ENCODE results near the gene SBF2. TPM values are rescaled to one million over a fixed set of nuclear protein-coding genes. Genes with fewer than 3 reads are reported as not detected.
"Not testable (repeated sequence)": the region's sequence is repeated elsewhere in the genome, so short reads cannot be mapped to it uniquely, and the experiment has no call there.

The SBF2 gene
- total RNA-seq, 1 experiment from 2014 or later = 31.3 TPM

GRCh38 chr11:9950462-9950861, 343.6 kb downstream of the SBF2 start:
- H3K36me3 ChIP-seq (ENCODE audit: low read depth, low read length) = no peaks in the 10 kb centered on the region
- no peak overlapping the region for H3K4me2 ChIP-seq (ENCODE audit: low read length)
- no peak for TF ChIP-seq EZH2phosphoT487 (IDR thresholded peaks at IDR 0.05; ENCODE audit: borderline replicate concordance, low read length)
- no peak for TF ChIP-seq CTCF (conservative IDR thresholded peaks at IDR 0.05; ENCODE audit: low read depth, low read length)
- TF ChIP-seq EZH2 (IDR thresholded peaks at IDR 0.05; ENCODE audit: low read length, unreplicated experiment) = no peak
- no peak overlapping the region for H2AFZ ChIP-seq (ENCODE audit: low read length)
- H3F3A ChIP-seq (ENCODE audit: low read length, unreplicated experiment) = no peaks in the 10 kb centered on the region
- H3K9me3 ChIP-seq (ENCODE audit: low read length) = no peaks in the 10 kb centered on the region
- POLR2A ChIA-PET (ENCODE audit: unreplicated experiment) = no interaction called here
- H3K9me2 ChIP-seq (replicated peaks; ENCODE audit: low read length) = no peaks in the 10 kb centered on the region
- no peak for DNase-seq
- H3K27me3 ChIP-seq (ENCODE audit: low read length) = no peaks in the 10 kb centered on the region
- no peak overlapping the region for H3K27ac ChIP-seq (ENCODE audit: low read length)
- H3K9ac ChIP-seq (ENCODE audit: low read length) = no peak overlapping the region
- no peaks in the 10 kb centered on the region for H3K79me2 ChIP-seq (ENCODE audit: low read length)
- CTCF ChIA-PET = no interaction called here
- intact Hi-C loops (cut with micrococcal nuclease) = no loop called here
- no TSS peak for BruUV-seq (replicated peaks)
- peaks cover 16% of the 10 kb centered on the region; the same call in 1 of the 2 replicates for H3K4me1 ChIP-seq (ENCODE audit: insufficient read depth, low read length)
- ATAC-seq = no peak
- H3K4me3 ChIP-seq (ENCODE audit: low read length) = no peak overlapping the region
- H4K20me1 ChIP-seq (ENCODE audit: low read length) = no peaks in the 10 kb centered on the region

GRCh38 chr11:9947231-9947864, 346.7 kb downstream of the SBF2 start:
- Histone ChIP-seq H3K4me1 (ENCODE audit: insufficient read depth, low read length) (no peaks in the 10 kb centered on the region), H3K79me2 (ENCODE audit: low read length) (no peaks in the 10 kb centered on the region), H4K20me1 (ENCODE audit: low read length) (no peaks in the 10 kb centered on the region), H3K9me3 (ENCODE audit: low read length) (no peaks in the 10 kb centered on the region), H3K27ac (ENCODE audit: low read length) (no peak overlapping the region), H3K4me3 (ENCODE audit: low read length) (no peak overlapping the region), H3K36me3 (ENCODE audit: low read depth, low read length) (no peaks in the 10 kb centered on the region), H3K9me2 (replicated peaks; ENCODE audit: low read length) (no peaks in the 10 kb centered on the region), H3K9ac (ENCODE audit: low read length) (no peak overlapping the region), H2AFZ (ENCODE audit: low read length) (no peak overlapping the region), H3F3A (ENCODE audit: low read length, unreplicated experiment) (no peaks in the 10 kb centered on the region), H3K27me3 (ENCODE audit: low read length) (no peaks in the 10 kb centered on the region), H3K4me2 (ENCODE audit: low read length) (no peak overlapping the region)
- BruUV-seq (replicated peaks) = no TSS peak
- CTCF ChIA-PET = no interaction called here
- intact Hi-C loops (cut with micrococcal nuclease) = no loop called here
- DNase-seq (no peak), ATAC-seq (no peak)
- POLR2A ChIA-PET (ENCODE audit: unreplicated experiment) = no interaction called here
- TF ChIP-seq CTCF (conservative IDR thresholded peaks at IDR 0.05; ENCODE audit: low read depth, low read length) (no peak), EZH2phosphoT487 (IDR thresholded peaks at IDR 0.05; ENCODE audit: borderline replicate concordance, low read length) (no peak), EZH2 (IDR thresholded peaks at IDR 0.05; ENCODE audit: low read length, unreplicated experiment) (no peak)

- H2AFZ ChIP-seq (ENCODE audit: low read length); H3K4me1 ChIP-seq (ENCODE audit: insufficient read depth, low read length); POLR2A ChIA-PET (ENCODE audit: unreplicated experiment); H3K9me2 ChIP-seq (replicated peaks; ENCODE audit: low read length); BruUV-seq (replicated peaks); ATAC-seq; CTCF ChIA-PET; H3K9ac ChIP-seq (ENCODE audit: low read length); H3K36me3 ChIP-seq (ENCODE audit: low read depth, low read length); H3K4me3 ChIP-seq (ENCODE audit: low read length); DNase-seq; H3K27ac ChIP-seq (ENCODE audit: low read length); H3K9me3 ChIP-seq (ENCODE audit: low read length); H3F3A ChIP-seq (ENCODE audit: low read length, unreplicated experiment); H4K20me1 ChIP-seq (ENCODE audit: low read length); intact Hi-C loops (cut with micrococcal nuclease); H3K79me2 ChIP-seq (ENCODE audit: low read length); H3K27me3 ChIP-seq (ENCODE audit: low read length); H3K4me2 ChIP-seq (ENCODE audit: low read length): not testable (repeated sequence)
Measured at GRCh38 chr11:9945680-9946079, 348.3 kb downstream of the SBF2 start.
